Activated B cell treated with CpG ODN at 0.5 μM for 24 hours (primary cell): ENCODE measurements around the gene NPHP4. TPM values are rescaled to one million over a fixed set of nuclear protein-coding genes. Genes with fewer than 3 reads are reported as not detected.

Source experiments
- ATAC-seq: fragments of 200-7000 bp; cut with Tn5 transposase; one replicate; pipeline ENCODE4 v1.10.0; 2021; ENCODE audit warnings: low read depth, mild to moderate bottlenecking, moderate library complexity
- CTCF ChIA-PET: fragments of 350-600 bp; sonication (Branson Sonifier 250); formaldehyde crosslinking; loops from one replicate; lab custom pipeline; 2021; ENCODE audit warnings: antibody characterized with exemption; lab: Charles Lee
- POLR2A ChIA-PET: fragments of 350-600 bp; sonication (Branson Sonifier 250); formaldehyde crosslinking; loops from one replicate; lab custom pipeline; 2021; ENCODE audit warnings: antibody characterized with exemption; lab: Charles Lee
- DNase-seq: peaks from one replicate; pipeline ENCODE4 v3.0.0; 2022
- H3K27ac Mint-ChIP-seq: one replicate; pipeline ENCODE4 v1.8.0; 2020; ENCODE audit warnings: mixed read lengths
- H3K27me3 Mint-ChIP-seq: one replicate; pipeline ENCODE4 v1.8.0; 2021; ENCODE audit warnings: mixed read lengths
- H3K36me3 Mint-ChIP-seq: one replicate; pipeline ENCODE4 v1.8.0; 2021; ENCODE audit warnings: low read depth, mixed read lengths
- H3K4me1 Mint-ChIP-seq: one replicate; pipeline ENCODE4 v1.8.0; 2021; ENCODE audit warnings: mixed read lengths
- H3K4me3 Mint-ChIP-seq: one replicate; pipeline ENCODE4 v1.8.0; 2020; ENCODE audit warnings: mild to moderate bottlenecking, mixed read lengths
- H3K9me3 Mint-ChIP-seq: one replicate; pipeline ENCODE4 v1.8.0; 2020; ENCODE audit warnings: mixed read lengths
- CTCF ChIP-seq: fragments of 200-600 bp; IDR thresholded peaks from one replicate; pipeline ENCODE4 v1.8.0; 2022; ENCODE audit warnings: antibody characterized with exemption, mild to moderate bottlenecking
- intact Hi-C: fragments of 100-400 bp; cut with micrococcal nuclease; formaldehyde crosslinking; loops from one replicate; pipeline ENCODE4 v1.15.1; 2024
- total RNA-seq: library from RNA; stranded (reverse); gene quantifications from 2 replicates; pipeline ENCODE4 v1.2.3, GENCODE V29; 2022

Gene NPHP4
- total RNA-seq, 1 donor from 2014 or later = 8.0 TPM

- H3K27ac Mint-ChIP-seq = no peak overlapping the region
- peaks cover 2% of the 10 kb centered on the region for H3K9me3 Mint-ChIP-seq
- ATAC-seq (no peak), DNase-seq (no peak)
- no peaks in the 10 kb centered on the region for H3K36me3 Mint-ChIP-seq
- intact Hi-C loops = no loop called here
- TF ChIP-seq CTCF = no peak
- H3K4me1 Mint-ChIP-seq = no peaks in the 10 kb centered on the region
- peaks cover 3% of the 10 kb centered on the region for H3K27me3 Mint-ChIP-seq
- CTCF ChIA-PET = no interaction called here
- H3K4me3 Mint-ChIP-seq = no peak overlapping the region
- POLR2A ChIA-PET = no interaction called here
Observed at GRCh38 chr1:5850503-5850902, 141.7 kb downstream of the NPHP4 start.

- no peak overlapping the region for H3K4me3 Mint-ChIP-seq
Observed at GRCh38 chr1:5849550-5849949, 142.7 kb downstream of the NPHP4 start.

GRCh38 chr1:5847013-5847659 is 145.1 kb downstream of the NPHP4 start:
- ATAC-seq = no peak
- POLR2A ChIA-PET = no interaction called here
- no peaks in the 10 kb centered on the region for H3K4me1 Mint-ChIP-seq
- intact Hi-C loops = no loop called here
- H3K27ac Mint-ChIP-seq = no peak overlapping the region
- no peak for TF ChIP-seq CTCF
- CTCF ChIA-PET = no interaction called here
- no peak overlapping the region for H3K4me3 Mint-ChIP-seq
- no peak for DNase-seq
- H3K36me3 Mint-ChIP-seq = no peaks in the 10 kb centered on the region
- peaks cover 3% of the 10 kb centered on the region for H3K27me3 Mint-ChIP-seq
- H3K9me3 Mint-ChIP-seq = no peaks in the 10 kb centered on the region

More at GRCh38 chr1:5849550-5849949, 142.7 kb downstream of the NPHP4 start:
- DNase-seq (no peak), ATAC-seq (no peak)
- ChIA-PET CTCF (no interaction called here), POLR2A (no interaction called here)
- intact Hi-C loops = no loop called here
- no peaks in the 10 kb centered on the region for H3K36me3 Mint-ChIP-seq
- no peak overlapping the region for H3K27ac Mint-ChIP-seq
- H3K9me3 Mint-ChIP-seq = peaks cover 2% of the 10 kb centered on the region
- H3K27me3 Mint-ChIP-seq = peaks cover 3% of the 10 kb centered on the region
- no peak for TF ChIP-seq CTCF
- H3K4me1 Mint-ChIP-seq = no peaks in the 10 kb centered on the region

GRCh38 chr1:5845376-5845775 is 146.8 kb downstream of the NPHP4 start:
- POLR2A ChIA-PET = no interaction called here
- ATAC-seq (no peak), DNase-seq (no peak)
- CTCF ChIA-PET = no interaction called here
- no peak overlapping the region for H3K4me3 Mint-ChIP-seq
- H3K4me1 Mint-ChIP-seq = no peaks in the 10 kb centered on the region
- H3K36me3 Mint-ChIP-seq = no peaks in the 10 kb centered on the region
- H3K27me3 Mint-ChIP-seq = no peaks in the 10 kb centered on the region
- intact Hi-C loops = no loop called here
- H3K27ac Mint-ChIP-seq = no peak overlapping the region
- H3K9me3 Mint-ChIP-seq = no peaks in the 10 kb centered on the region
- TF ChIP-seq CTCF = no peak

GRCh38 chr1:5844442-5844841 is 147.8 kb downstream of the NPHP4 start:
- H3K9me3 Mint-ChIP-seq = no peaks in the 10 kb centered on the region
- no peaks in the 10 kb centered on the region for H3K36me3 Mint-ChIP-seq
- ATAC-seq (no peak), DNase-seq (no peak)
- H3K4me1 Mint-ChIP-seq = no peaks in the 10 kb centered on the region
- no peak overlapping the region for H3K27ac Mint-ChIP-seq
- intact Hi-C loops = no loop called here
- CTCF ChIA-PET = no interaction called here
- POLR2A ChIA-PET = no interaction called here
- no peak overlapping the region for H3K4me3 Mint-ChIP-seq
- H3K27me3 Mint-ChIP-seq = no peaks in the 10 kb centered on the region
- no peak for TF ChIP-seq CTCF
